ENCODE results near the gene PRKCH.

The PRKCH gene

DNA sequence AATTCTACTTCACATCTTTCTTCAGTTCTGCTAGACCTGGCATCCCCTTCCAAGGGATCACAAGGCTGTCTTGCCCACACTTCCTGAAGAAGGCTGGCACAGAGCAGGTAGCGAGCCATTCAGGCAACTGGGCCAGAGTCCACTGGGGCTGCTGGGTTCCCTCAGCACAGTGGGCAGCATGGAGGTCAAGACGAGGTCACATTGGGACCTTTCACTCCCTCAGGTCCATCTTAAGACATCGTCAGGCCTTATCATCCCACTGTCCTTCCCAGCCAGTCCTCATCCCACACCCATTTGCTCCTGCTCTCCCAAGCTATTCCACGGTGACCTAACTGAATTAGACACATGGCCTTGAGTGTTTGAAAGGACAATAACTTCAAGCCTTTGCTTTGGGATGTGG is 230.9 kb downstream of the PRKCH start:
- peaks cover 35 to 48% of the 10 kb centered on the region in 2 donors for H3K4me1 Mint-ChIP-seq (ENCODE audit: low read depth in 2 of 2)
- no peaks in the 10 kb centered on the region for H3K27me3 Mint-ChIP-seq
- peak overlapping the region; percentile 78 to 84 for H3K27ac Mint-ChIP-seq
- DNase-seq (no peak), ATAC-seq (replicated peaks) (no peak)
- H3K9me3 Mint-ChIP-seq, result no peaks in the 10 kb centered on the region
- peaks cover 68% of the 10 kb centered on the region for H3K36me3 Mint-ChIP-seq (ENCODE audit: insufficient read depth)
- peak overlapping the region in 1 of 2 donors; percentile 19 for H3K4me3 Mint-ChIP-seq

DNA sequence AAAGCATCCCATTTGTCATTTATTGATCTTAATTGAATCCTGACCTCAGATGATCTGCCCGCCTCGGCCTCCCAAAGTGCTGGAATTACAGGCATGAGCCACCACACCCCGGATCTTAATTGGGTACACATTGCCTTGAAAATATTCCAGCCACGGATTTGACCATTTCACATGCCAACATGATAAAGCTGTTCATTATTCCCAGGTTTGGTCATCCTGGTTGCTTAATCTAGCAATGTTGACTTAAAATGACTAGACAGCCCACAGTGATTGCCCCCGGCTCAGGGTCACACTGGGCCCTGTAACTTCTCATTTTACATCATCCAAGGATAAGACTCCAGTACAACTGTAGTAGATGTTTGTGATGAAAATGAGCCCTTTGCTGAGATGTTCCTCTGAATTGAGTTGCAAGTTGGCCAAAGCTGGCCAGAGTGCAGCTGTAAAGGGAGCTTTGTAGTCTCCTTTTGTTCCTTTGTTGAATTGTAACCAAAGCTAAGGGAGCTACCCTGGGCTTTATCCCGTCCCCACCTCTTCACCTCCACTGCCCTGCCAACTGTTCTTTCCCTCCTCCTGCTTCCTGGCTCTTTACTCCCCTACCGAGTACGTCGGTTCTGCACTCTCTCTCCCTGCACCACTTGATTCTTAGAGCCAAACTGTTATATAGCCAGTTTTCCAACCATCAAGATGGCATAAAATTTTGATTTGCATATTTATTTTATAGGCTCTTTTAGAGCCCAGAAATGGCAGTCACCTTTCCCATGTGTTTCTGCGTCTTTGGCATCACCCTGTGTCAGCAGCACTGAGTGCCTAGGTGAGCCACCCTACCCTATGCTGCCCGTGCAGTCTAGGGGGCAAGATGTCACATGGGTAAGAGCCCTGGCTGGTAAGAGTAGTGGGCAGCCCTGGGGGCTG is 232.6 kb downstream of the PRKCH start:
- Mint-ChIP-seq H3K9me3 (no peaks in the 10 kb centered on the region), H3K36me3 (ENCODE audit: insufficient read depth) (peaks cover 55% of the 10 kb centered on the region), H3K27ac (peak overlapping the region; percentile 78 to 84), H3K4me1 (ENCODE audit: low read depth in 2 of 2) (peaks cover 37 to 48% of the 10 kb centered on the region in 2 donors), H3K27me3 (no peaks in the 10 kb centered on the region), H3K4me3 (peak overlapping the region in 1 of 2 donors; percentile 38)
- no peak for DNase-seq
- no peak for ATAC-seq (replicated peaks)

DNA sequence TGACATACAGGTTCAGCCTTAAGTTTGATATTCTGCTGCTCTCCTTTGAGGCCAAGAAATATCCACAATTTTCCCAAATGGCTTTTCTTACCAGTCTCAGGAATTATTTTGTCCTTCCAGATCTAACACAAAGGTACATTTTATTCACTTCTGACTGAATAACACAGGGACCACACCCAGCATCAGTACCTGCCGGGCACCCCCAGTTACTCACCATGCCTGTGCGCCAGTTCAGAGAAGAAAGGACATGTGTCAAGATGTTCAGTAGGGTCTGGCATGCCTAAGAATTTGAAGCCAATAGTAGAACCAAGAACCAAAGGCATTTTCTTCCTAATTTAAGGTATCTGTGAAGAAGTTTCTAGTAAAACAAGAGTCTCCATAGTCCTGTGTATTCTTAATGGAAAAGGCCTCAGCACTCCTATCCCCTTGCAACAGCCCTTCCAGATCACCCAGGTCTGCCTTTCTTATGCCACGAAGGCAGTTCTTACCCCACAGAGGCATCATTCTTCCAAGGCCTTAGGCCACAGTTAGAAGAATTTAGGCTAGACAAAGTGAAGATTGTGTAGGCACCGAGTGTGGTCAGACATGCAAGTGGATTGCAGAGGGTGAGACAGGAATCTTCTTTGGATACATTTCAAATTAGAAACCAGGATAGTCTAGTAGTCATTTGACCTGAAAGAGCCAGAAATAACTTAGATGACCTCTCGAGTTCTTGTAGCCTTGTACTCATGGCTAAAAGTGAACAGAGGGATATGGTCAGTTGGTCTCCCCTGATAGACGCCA is 233.9 kb downstream of the PRKCH start:
- Mint-ChIP-seq H3K9me3 (no peaks in the 10 kb centered on the region), H3K36me3 (ENCODE audit: insufficient read depth) (peaks cover 47% of the 10 kb centered on the region), H3K27me3 (no peaks in the 10 kb centered on the region), H3K27ac (peak overlapping the region in 1 of 2 donors; percentile 54), H3K4me1 (ENCODE audit: low read depth in 2 of 2) (peaks cover 35 to 41% of the 10 kb centered on the region in 2 donors), H3K4me3 (no peak overlapping the region)
- ATAC-seq (replicated peaks) (no peak), DNase-seq (no peak)

DNA sequence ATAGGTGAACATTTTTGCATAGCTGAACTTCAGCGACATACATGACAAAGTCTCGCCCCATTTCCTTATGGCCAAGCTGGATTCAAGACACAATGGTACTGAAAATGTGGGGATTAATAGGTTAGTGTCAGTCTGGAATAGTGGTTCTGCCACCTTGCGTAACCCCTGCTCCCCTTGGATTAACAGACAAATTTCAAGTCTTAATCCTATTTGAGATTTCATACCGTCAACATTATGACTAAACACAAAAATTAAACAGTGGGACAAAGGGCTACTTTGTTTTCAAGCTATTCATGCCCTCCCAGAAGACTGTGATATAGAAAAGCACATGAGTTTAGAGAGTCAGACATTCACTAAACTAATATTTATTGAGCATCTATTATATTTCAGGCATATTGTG is 235.1 kb downstream of the PRKCH start:
- Mint-ChIP-seq H3K4me3 (no peak overlapping the region), H3K36me3 (ENCODE audit: insufficient read depth) (peaks cover 35% of the 10 kb centered on the region), H3K9me3 (no peaks in the 10 kb centered on the region), H3K27ac (no peak overlapping the region), H3K27me3 (no peaks in the 10 kb centered on the region), H3K4me1 (ENCODE audit: low read depth in 2 of 2) (peaks cover 29% of the 10 kb centered on the region in 2 donors)
- no peak for DNase-seq
- no peak for ATAC-seq (replicated peaks)

DNA sequence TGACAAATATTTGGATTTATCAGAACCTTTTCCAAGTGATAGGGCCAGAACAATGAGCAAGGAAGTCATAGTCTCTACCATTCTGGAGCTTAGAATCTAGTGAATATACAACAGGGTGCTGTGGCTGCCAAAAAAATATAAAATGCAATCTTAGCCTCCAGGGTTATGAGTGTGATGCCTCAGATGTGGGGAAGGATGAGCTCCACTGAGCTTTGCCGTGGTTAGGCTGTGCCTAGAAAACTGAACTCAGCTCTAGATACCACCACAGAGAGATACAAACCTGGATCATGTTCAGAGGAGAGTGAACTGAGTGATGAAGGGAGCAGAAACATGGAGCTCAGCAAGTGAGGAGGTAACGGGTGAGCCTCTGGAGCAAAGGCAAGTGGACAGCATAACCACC is 235.9 kb downstream of the PRKCH start:
- Mint-ChIP-seq H3K4me1 (ENCODE audit: low read depth in 2 of 2) (peaks cover 21 to 27% of the 10 kb centered on the region in 2 donors), H3K36me3 (ENCODE audit: insufficient read depth) (peaks cover 30% of the 10 kb centered on the region), H3K9me3 (no peaks in the 10 kb centered on the region), H3K27me3 (no peaks in the 10 kb centered on the region), H3K27ac (peak overlapping the region in 1 of 2 donors; percentile 38), H3K4me3 (no peak overlapping the region)
- ATAC-seq (replicated peaks) (no peak), DNase-seq (no peak)

GRCh38 chr14:61557854-61558253 is 236.5 kb downstream of the PRKCH start:
- Mint-ChIP-seq H3K36me3 (ENCODE audit: insufficient read depth) (peaks cover 27% of the 10 kb centered on the region), H3K27me3 (no peaks in the 10 kb centered on the region), H3K4me1 (ENCODE audit: low read depth in 2 of 2) (peaks cover 21 to 27% of the 10 kb centered on the region in 2 donors), H3K9me3 (no peaks in the 10 kb centered on the region), H3K27ac (peak overlapping the region in 1 of 2 donors; percentile 57), H3K4me3 (no peak overlapping the region)
- DNase-seq, result no peak
- no peak for ATAC-seq (replicated peaks)

DNA sequence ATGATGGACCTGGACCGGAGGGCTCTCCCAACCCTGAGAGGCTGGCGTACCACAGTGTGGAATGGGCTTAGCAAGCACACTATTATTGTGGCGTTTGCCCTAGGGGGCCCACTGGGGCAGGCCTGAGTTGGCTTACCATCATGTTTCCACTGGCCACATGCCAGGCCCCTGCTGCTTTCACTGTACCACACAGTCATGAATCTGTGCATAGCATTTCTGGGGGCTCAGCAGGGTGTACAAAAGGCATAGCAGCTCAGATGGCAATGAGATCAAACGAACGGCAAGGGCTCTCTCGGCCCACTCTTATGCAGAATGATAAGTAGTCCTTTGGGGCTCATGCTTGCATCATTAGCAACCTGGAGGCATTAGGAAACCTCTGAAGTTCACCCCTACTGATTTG is 236.9 kb downstream of the PRKCH start:
- peaks cover 26% of the 10 kb centered on the region for H3K36me3 Mint-ChIP-seq (ENCODE audit: insufficient read depth)
- no peak for ATAC-seq (replicated peaks)

GRCh38 chr14:61559641-61560201 is 238.3 kb downstream of the PRKCH start:
- H3K9me3 Mint-ChIP-seq, result no peaks in the 10 kb centered on the region
- no peaks in the 10 kb centered on the region for H3K27me3 Mint-ChIP-seq
- peaks cover 21% of the 10 kb centered on the region for H3K36me3 Mint-ChIP-seq (ENCODE audit: insufficient read depth)
- H3K4me3 Mint-ChIP-seq, result no peak overlapping the region
- no peak for DNase-seq
- H3K27ac Mint-ChIP-seq, result peak overlapping the region in 1 of 2 donors; percentile 5
- no peak for ATAC-seq (replicated peaks)
- peaks cover 11 to 25% of the 10 kb centered on the region in 2 donors for H3K4me1 Mint-ChIP-seq (ENCODE audit: low read depth in 2 of 2)

More for the DNA sequence above, 236.9 kb downstream of the PRKCH start:
- H3K4me3 Mint-ChIP-seq, result no peak overlapping the region
- peaks cover 18 to 28% of the 10 kb centered on the region in 2 donors for H3K4me1 Mint-ChIP-seq (ENCODE audit: low read depth in 2 of 2)
- H3K27ac Mint-ChIP-seq, result peak overlapping the region in 1 of 2 donors; percentile 57
- no peak for DNase-seq
- H3K9me3 Mint-ChIP-seq, result no peaks in the 10 kb centered on the region
- no peaks in the 10 kb centered on the region for H3K27me3 Mint-ChIP-seq

DNA sequence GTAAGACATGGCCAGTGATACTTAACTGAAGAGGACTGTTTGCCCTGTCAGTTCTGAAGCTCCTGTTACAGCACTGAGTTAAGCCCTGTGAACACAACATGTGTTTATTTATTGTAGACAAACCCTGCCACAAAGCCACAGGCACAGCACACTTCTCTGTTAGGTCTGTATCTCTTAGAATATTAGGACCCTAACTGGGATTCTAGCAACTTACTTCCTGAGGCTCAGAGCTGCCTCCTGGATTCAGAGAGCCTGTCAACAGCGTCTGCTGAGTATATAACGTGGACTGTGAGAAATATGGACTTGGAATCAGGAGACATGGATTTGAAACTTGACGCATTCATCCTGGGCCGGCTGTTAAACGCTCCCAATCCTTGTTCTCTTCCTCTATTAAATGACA is 238.9 kb downstream of the PRKCH start:
- H3K27ac Mint-ChIP-seq, result no peak overlapping the region
- DNase-seq, result no peak
- H3K27me3 Mint-ChIP-seq, result no peaks in the 10 kb centered on the region
- peaks cover 8 to 24% of the 10 kb centered on the region in 2 donors for H3K4me1 Mint-ChIP-seq (ENCODE audit: low read depth in 2 of 2)
- ATAC-seq (replicated peaks), result no peak
- peaks cover 21% of the 10 kb centered on the region for H3K36me3 Mint-ChIP-seq (ENCODE audit: insufficient read depth)
- H3K9me3 Mint-ChIP-seq, result no peaks in the 10 kb centered on the region
- no peak overlapping the region for H3K4me3 Mint-ChIP-seq

- Mint-ChIP-seq H3K36me3 (ENCODE audit: insufficient read depth) (peaks cover 21% of the 10 kb centered on the region), H3K4me3 (no peak overlapping the region), H3K4me1 (ENCODE audit: low read depth in 2 of 2) (peaks cover 8 to 21% of the 10 kb centered on the region in 2 donors), H3K9me3 (no peaks in the 10 kb centered on the region), H3K27ac (peak overlapping the region; percentile 51 to 78), H3K27me3 (no peaks in the 10 kb centered on the region)
- ATAC-seq (replicated peaks) (no peak), DNase-seq (no peak)
Measured at GRCh38 chr14:61561104-61561503, 239.7 kb downstream of the PRKCH start.

DNA sequence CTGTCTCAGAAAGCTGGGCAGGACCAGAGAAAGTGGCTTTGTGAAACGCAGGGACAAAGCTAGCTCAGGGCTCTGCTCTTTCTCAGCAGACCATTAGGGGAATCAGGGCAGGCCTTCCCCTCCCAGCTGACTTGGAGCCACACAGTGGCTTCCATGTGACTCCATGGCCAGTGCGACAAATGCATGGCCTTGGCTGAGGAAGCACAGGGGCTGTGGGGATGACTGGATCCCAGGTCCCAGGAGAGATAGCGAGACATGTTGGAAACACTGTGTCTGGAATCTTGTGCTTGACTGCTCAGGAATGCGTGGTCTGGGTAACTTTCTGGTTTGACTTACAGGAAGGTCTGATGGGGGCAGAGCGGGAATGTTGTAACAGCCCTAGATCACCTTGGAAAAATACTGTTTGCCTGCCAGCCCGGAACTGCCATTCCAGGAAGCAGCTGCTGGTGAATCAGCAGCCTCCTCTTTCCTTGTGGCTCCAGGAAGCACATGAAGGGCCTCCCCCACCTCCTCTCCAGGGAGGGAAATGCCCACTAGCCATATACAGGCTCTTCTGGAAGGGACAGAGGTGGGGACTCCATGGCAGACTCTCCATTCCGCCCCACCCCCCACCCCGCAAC is 240.4 kb downstream of the PRKCH start:
- no peak for ATAC-seq (replicated peaks)

GRCh38 chr14:61562321-61563161 is 241.2 kb downstream of the PRKCH start:
- Mint-ChIP-seq H3K9me3 (no peaks in the 10 kb centered on the region), H3K4me1 (ENCODE audit: low read depth in 2 of 2) (peaks cover 8 to 19% of the 10 kb centered on the region in 2 donors), H3K27ac (peak overlapping the region in 1 of 2 donors; percentile 51), H3K27me3 (no peaks in the 10 kb centered on the region), H3K36me3 (ENCODE audit: insufficient read depth) (peaks cover 21% of the 10 kb centered on the region), H3K4me3 (peak overlapping the region in 1 of 2 donors; percentile 21)
- ATAC-seq (replicated peaks) (peak; percentile 98), DNase-seq (peak in 2 of 3 experiments; percentile 17 to 26)

More for the DNA sequence above, 240.4 kb downstream of the PRKCH start:
- Mint-ChIP-seq H3K4me3 (peak overlapping the region in 1 of 2 donors; percentile 3), H3K9me3 (no peaks in the 10 kb centered on the region), H3K27me3 (no peaks in the 10 kb centered on the region), H3K36me3 (ENCODE audit: insufficient read depth) (peaks cover 21% of the 10 kb centered on the region), H3K4me1 (ENCODE audit: low read depth in 2 of 2) (peaks cover 8 to 21% of the 10 kb centered on the region in 2 donors), H3K27ac (peak overlapping the region in 1 of 2 donors; percentile 51)
- no peak for DNase-seq

Measured in effector memory CD8-positive, alpha-beta T cell (primary cell).